Measurements from ENCODE around the gene MYH9.

The MYH9 gene

GRCh38 chr22:36329254-36330078, 58.3 kb downstream of the MYH9 start:
- no peak for DNase-seq

GRCh38 chr22:36328635-36329253, 59.0 kb downstream of the MYH9 start:
- DNase-seq, result no peak

- DNase-seq, result no peak
These were observed 59.7 kb downstream of the MYH9 start for GRCh38 chr22:36327922-36328551.

GRCh38 chr22:36326178-36327161, 61.3 kb downstream of the MYH9 start:
- DNase-seq, result no peak

- no peak for DNase-seq
These were observed 62.4 kb downstream of the MYH9 start for GRCh38 chr22:36325154-36326031.

GRCh38 chr22:36324414-36324813, 63.4 kb downstream of the MYH9 start:
- no peak for DNase-seq

- DNase-seq, result no peak
These were observed 63.9 kb downstream of the MYH9 start for GRCh38 chr22:36323855-36324331.

- no peak for DNase-seq
These were observed 64.4 kb downstream of the MYH9 start for GRCh38 chr22:36323182-36323854.

GRCh38 chr22:36322602-36322915, 65.2 kb downstream of the MYH9 start:
- no peak for DNase-seq

- DNase-seq, result no peak
These were observed 65.8 kb downstream of the MYH9 start for GRCh38 chr22:36321797-36322601.

GRCh38 chr22:36320553-36320952, 67.2 kb downstream of the MYH9 start:
- DNase-seq, result no peak

GRCh38 chr22:36319595-36320497, 67.9 kb downstream of the MYH9 start:
- no peak for DNase-seq

GRCh38 chr22:36318442-36318841, 69.3 kb downstream of the MYH9 start:
- DNase-seq, result no peak

- DNase-seq, result no peak
These were observed 70.0 kb downstream of the MYH9 start for GRCh38 chr22:36317658-36318271.

- no peak for DNase-seq
These were observed 71.3 kb downstream of the MYH9 start for GRCh38 chr22:36316419-36316818.

- no peak for DNase-seq
These were observed 72.4 kb downstream of the MYH9 start for GRCh38 chr22:36315325-36315724.

- no peak for DNase-seq
These were observed 76.2 kb downstream of the MYH9 start for GRCh38 chr22:36311386-36312085.

- no peak for DNase-seq
These were observed 78.9 kb downstream of the MYH9 start for GRCh38 chr22:36308880-36309279.
